MCF 10A (cell line): ENCODE measurements around the gene P2RY6. TPM values are rescaled to one million over a fixed set of nuclear protein-coding genes. Genes with fewer than 3 reads are reported as not detected.

ENCODE experiments used
- BruUV-seq: library from RNA; stranded (reverse); fragments of 400-500 nt; replicated peaks from 2 replicates; lab custom pipeline; 2021; lab: Mats Ljungman, UMichigan
- CTCF ChIA-PET: fragments of 300-600 bp; sonication (Branson Sonifier 250); formaldehyde crosslinking; extraction: SDS; loops from one replicate; lab custom pipeline; 2021; ENCODE audit warnings: antibody characterized with exemption, inconsistent platforms; lab: Yijun Ruan, JAX
- POLR2A ChIA-PET: fragments of 300-600, 350-650 bp; sonication (Branson Sonifier 250); formaldehyde crosslinking; extraction: SDS; loops from one replicate; lab custom pipeline; 2020; ENCODE audit warnings: antibody characterized with exemption, inconsistent platforms; lab: Yijun Ruan, JAX
- DNase-seq: peaks from one replicate; pipeline ENCODE4 v3.0.0-alpha.2; 2018; ENCODE audit not compliant: unreplicated experiment
- H3K27ac Mint-ChIP-seq: one replicate; pipeline ENCODE4 v1.8.0; 2022; ENCODE audit warnings: mild to moderate bottlenecking, low read depth, mixed read lengths; ENCODE audit not compliant: unreplicated experiment
- H3K27me3 Mint-ChIP-seq: one replicate; pipeline ENCODE4 v1.8.0; 2022; ENCODE audit warnings: mixed read lengths; ENCODE audit not compliant: insufficient read depth, unreplicated experiment
- H3K36me3 Mint-ChIP-seq: one replicate; pipeline ENCODE4 v1.8.0; 2022; ENCODE audit warnings: mild to moderate bottlenecking, moderate library complexity, mixed read lengths; ENCODE audit not compliant: insufficient read depth, unreplicated experiment
- H3K4me1 Mint-ChIP-seq: one replicate; pipeline ENCODE4 v1.8.0; 2022; ENCODE audit warnings: mixed read lengths; ENCODE audit not compliant: insufficient read depth, unreplicated experiment
- H3K4me3 Mint-ChIP-seq: one replicate; pipeline ENCODE4 v1.8.0; 2022; ENCODE audit warnings: mild to moderate bottlenecking, moderate library complexity, mixed read lengths; ENCODE audit not compliant: unreplicated experiment
- H3K9me3 Mint-ChIP-seq: one replicate; pipeline ENCODE4 v1.8.0; 2022; ENCODE audit warnings: mixed read lengths; ENCODE audit not compliant: unreplicated experiment
- intact Hi-C: fragments of 100-400 bp; cut with micrococcal nuclease; formaldehyde crosslinking; loops from 2 replicates; pipeline ENCODE4 v1.14.1; 2022
- total RNA-seq: library from RNA; stranded (reverse); gene quantifications from 2 replicates; pipeline ENCODE4 v1.2.3, GENCODE V29; 2022
- TF ChIP-seq, protein P1 (sequence below): fragments of 200-600 bp; IDR thresholded peaks from one replicate; pipeline ENCODE4 v1.8.0; 2022; ENCODE audit warnings: antibody characterized with exemption, mild to moderate bottlenecking; ENCODE audit not compliant: unreplicated experiment

P2RY6 gene
- total RNA-seq, 1 experiment from 2014 or later: not detected

DNA sequence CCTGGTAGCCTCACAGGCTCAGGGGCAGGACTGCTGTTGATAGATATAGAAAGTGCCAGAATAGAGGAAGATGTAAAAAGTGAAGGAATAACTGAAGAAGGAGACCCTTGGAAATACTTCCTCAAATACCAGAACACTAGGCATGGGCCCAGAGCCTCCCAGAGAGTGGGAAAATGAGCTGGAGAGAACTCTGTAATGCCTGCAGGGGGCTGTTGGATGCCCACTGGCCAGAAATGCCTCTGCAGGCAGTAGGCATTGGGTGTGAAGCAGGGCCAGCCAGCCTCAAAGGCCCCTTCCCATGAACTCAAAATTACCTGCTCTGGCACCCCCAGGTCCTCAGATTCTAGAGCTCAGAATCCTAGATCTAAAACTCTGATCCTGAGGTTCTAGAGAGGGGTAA is 38.9 kb upstream of the P2RY6 start:
- Mint-ChIP-seq H3K4me1 (no peaks in the 10 kb centered on the region), H3K27me3 (no peaks in the 10 kb centered on the region), H3K36me3 (peaks cover 4% of the 10 kb centered on the region), H3K4me3 (no peak overlapping the region), H3K9me3 (no peaks in the 10 kb centered on the region), H3K27ac (no peak overlapping the region)
- no peak for DNase-seq
- TF ChIP-seq, protein P1, sequence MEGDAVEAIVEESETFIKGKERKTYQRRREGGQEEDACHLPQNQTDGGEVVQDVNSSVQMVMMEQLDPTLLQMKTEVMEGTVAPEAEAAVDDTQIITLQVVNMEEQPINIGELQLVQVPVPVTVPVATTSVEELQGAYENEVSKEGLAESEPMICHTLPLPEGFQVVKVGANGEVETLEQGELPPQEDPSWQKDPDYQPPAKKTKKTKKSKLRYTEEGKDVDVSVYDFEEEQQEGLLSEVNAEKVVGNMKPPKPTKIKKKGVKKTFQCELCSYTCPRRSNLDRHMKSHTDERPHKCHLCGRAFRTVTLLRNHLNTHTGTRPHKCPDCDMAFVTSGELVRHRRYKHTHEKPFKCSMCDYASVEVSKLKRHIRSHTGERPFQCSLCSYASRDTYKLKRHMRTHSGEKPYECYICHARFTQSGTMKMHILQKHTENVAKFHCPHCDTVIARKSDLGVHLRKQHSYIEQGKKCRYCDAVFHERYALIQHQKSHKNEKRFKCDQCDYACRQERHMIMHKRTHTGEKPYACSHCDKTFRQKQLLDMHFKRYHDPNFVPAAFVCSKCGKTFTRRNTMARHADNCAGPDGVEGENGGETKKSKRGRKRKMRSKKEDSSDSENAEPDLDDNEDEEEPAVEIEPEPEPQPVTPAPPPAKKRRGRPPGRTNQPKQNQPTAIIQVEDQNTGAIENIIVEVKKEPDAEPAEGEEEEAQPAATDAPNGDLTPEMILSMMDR: no peak
- BruUV-seq: no TSS peak
- CTCF ChIA-PET: interaction anchor here (0.8 to 14.6 kb wide), 7 partner anchors 10 to 402 kb away, joined by 3 to 238 read pairs (median 4); no protein-coding TSS in a partner anchor
- POLR2A ChIA-PET: interaction anchor here (0.6 to 1.2 kb wide), 3 partner anchors 12 to 281 kb away, joined by 4 to 5 read pairs (median 4); no protein-coding TSS in a partner anchor
- intact Hi-C loops: no loop called here

DNA sequence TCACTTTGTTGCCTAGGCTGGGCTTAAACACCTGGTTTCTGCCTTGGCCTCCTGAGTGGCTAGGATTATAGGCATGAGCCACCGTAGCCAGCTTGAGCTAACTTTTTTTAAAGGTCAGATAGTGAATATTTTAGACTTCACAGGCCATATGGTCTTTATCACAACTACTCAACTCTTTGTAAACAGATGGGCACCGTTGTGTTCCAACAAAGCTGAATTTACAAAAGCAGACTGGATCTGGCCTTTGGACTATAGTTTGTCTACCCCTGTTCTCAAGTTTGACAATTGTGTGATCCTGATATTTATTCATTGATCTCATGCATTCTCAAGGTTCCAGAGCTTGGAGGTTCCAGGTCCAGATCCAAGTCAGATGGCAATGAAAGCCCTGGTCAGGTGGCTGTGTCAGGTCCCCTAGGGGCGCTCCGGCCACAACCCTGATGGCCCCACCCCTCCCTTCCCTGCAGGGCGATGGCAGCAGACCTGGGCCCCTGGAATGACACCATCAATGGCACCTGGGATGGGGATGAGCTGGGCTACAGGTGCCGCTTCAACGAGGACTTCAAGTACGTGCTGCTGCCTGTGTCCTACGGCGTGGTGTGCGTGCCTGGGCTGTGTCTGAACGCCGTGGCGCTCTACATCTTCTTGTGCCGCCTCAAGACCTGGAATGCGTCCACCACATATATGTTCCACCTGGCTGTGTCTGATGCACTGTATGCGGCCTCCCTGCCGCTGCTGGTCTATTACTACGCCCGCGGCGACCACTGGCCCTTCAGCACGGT is 38.3 kb upstream of the P2RY6 start:
- H3K4me1 Mint-ChIP-seq: no peaks in the 10 kb centered on the region
- no peaks in the 10 kb centered on the region for H3K9me3 Mint-ChIP-seq
- ChIA-PET CTCF (interaction anchor here (0.6 to 14.6 kb wide), 8 partner anchors 9 to 475 kb away, joined by 3 to 238 read pairs (median 4); no protein-coding TSS in a partner anchor), POLR2A (interaction anchor here (0.6 to 1.2 kb wide), 2 partner anchors 47 to 282 kb away, joined by 4 to 5 read pairs; no protein-coding TSS in a partner anchor)
- H3K27ac Mint-ChIP-seq: no peak overlapping the region
- peaks cover 4% of the 10 kb centered on the region for H3K36me3 Mint-ChIP-seq
- intact Hi-C loops: no loop called here
- H3K27me3 Mint-ChIP-seq: no peaks in the 10 kb centered on the region
- DNase-seq: no peak
- H3K4me3 Mint-ChIP-seq: no peak overlapping the region
- BruUV-seq: no TSS peak
- TF ChIP-seq, protein P1: no peak

DNA sequence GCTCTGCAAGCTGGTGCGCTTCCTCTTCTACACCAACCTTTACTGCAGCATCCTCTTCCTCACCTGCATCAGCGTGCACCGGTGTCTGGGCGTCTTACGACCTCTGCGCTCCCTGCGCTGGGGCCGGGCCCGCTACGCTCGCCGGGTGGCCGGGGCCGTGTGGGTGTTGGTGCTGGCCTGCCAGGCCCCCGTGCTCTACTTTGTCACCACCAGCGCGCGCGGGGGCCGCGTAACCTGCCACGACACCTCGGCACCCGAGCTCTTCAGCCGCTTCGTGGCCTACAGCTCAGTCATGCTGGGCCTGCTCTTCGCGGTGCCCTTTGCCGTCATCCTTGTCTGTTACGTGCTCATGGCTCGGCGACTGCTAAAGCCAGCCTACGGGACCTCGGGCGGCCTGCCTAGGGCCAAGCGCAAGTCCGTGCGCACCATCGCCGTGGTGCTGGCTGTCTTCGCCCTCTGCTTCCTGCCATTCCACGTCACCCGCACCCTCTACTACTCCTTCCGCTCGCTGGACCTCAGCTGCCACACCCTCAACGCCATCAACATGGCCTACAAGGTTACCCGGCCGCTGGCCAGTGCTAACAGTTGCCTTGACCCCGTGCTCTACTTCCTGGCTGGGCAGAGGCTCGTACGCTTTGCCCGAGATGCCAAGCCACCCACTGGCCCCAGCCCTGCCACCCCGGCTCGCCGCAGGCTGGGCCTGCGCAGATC is 37.5 kb upstream of the P2RY6 start:
- H3K4me3 Mint-ChIP-seq: no peak overlapping the region
- DNase-seq: no peak
- H3K4me1 Mint-ChIP-seq: no peaks in the 10 kb centered on the region
- CTCF ChIA-PET: interaction anchor here (0.7 to 14.6 kb wide), 7 partner anchors 8 to 404 kb away, joined by 3 to 238 read pairs (median 10); no protein-coding TSS in a partner anchor
- TF ChIP-seq, protein P1: no peak
- intact Hi-C loops: no loop called here
- POLR2A ChIA-PET: no interaction called here
- no peaks in the 10 kb centered on the region for H3K9me3 Mint-ChIP-seq
- H3K27ac Mint-ChIP-seq: no peak overlapping the region
- BruUV-seq: no TSS peak
- H3K36me3 Mint-ChIP-seq: peaks cover 4% of the 10 kb centered on the region
- no peaks in the 10 kb centered on the region for H3K27me3 Mint-ChIP-seq

DNA sequence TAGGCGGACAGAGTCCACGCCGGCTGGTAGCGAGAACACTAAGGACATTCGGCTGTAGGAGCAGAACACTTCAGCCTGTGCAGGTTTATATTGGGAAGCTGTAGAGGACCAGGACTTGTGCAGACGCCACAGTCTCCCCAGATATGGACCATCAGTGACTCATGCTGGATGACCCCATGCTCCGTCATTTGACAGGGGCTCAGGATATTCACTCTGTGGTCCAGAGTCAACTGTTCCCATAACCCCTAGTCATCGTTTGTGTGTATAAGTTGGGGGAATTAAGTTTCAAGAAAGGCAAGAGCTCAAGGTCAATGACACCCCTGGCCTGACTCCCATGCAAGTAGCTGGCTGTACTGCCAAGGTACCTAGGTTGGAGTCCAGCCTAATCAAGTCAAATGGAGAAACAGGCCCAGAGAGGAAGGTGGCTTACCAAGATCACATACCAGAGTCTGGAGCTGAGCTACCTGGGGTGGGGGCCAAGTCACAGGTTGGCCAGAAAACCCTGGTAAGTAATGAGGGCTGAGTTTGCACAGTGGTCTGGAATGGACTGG is 36.8 kb upstream of the P2RY6 start:
- no peak for DNase-seq
- no peak overlapping the region for H3K27ac Mint-ChIP-seq
- intact Hi-C loops: no loop called here
- no peaks in the 10 kb centered on the region for H3K4me1 Mint-ChIP-seq
- ChIA-PET POLR2A (interaction anchor here (0.6 kb wide), 1 partner anchor 27 kb away, joined by 4 read pairs; no protein-coding TSS in a partner anchor), CTCF (interaction anchor here (0.6 to 14.6 kb wide), 13 partner anchors 18 to 425 kb away, joined by 3 to 238 read pairs (median 5); no protein-coding TSS in a partner anchor)
- no peak overlapping the region for H3K4me3 Mint-ChIP-seq
- BruUV-seq: no TSS peak
- H3K27me3 Mint-ChIP-seq: no peaks in the 10 kb centered on the region
- TF ChIP-seq, protein P1: no peak
- no peaks in the 10 kb centered on the region for H3K9me3 Mint-ChIP-seq
- peaks cover 4% of the 10 kb centered on the region for H3K36me3 Mint-ChIP-seq
